Fibroblast of mammary gland (primary cell): ENCODE data around the gene WNT16.

ENCODE experiments used
- DNase-seq: peaks from one replicate; pipeline ENCODE4 v3.0.0-alpha.2; 2010; ENCODE audit warnings: low read depth
- H3K4me3 ChIP-seq: 2 replicates; pipeline ENCODE4 v1.5.1; 2011; ENCODE audit warnings: low read depth, mild to moderate bottlenecking, low read length, moderate library complexity; ENCODE audit not compliant: control insufficient read depth
- CTCF ChIP-seq: conservative IDR thresholded peaks from 2 replicates; pipeline ENCODE4 v1.5.1; 2011; ENCODE audit warnings: low read depth, low read length, inconsistent platforms; ENCODE audit not compliant: control insufficient read depth, insufficient read depth

WNT16 gene

GRCh38 chr7:121343302-121343701, 14.5 kb downstream of the WNT16 start:
- TF ChIP-seq CTCF = no peak
- H3K4me3 ChIP-seq = no peak overlapping the region
- peak; percentile 41 for DNase-seq

GRCh38 chr7:121344093-121344492, 15.3 kb downstream of the WNT16 start:
- peak; percentile 25 for DNase-seq
- no peak for TF ChIP-seq CTCF
- no peak overlapping the region for H3K4me3 ChIP-seq

- no peak for TF ChIP-seq CTCF
- no peak overlapping the region for H3K4me3 ChIP-seq
- no peak for DNase-seq
These were observed 15.7 kb downstream of the WNT16 start for GRCh38 chr7:121344497-121344896.

- no peak overlapping the region for H3K4me3 ChIP-seq
- DNase-seq = no peak
- TF ChIP-seq CTCF = peak; percentile 9
These were observed 22.9 kb downstream of the WNT16 start for GRCh38 chr7:121351682-121352081.

- H3K4me3 ChIP-seq = no peak overlapping the region
- no peak for TF ChIP-seq CTCF
- no peak for DNase-seq
These were observed 23.5 kb downstream of the WNT16 start for GRCh38 chr7:121352323-121352722.

- no peak for DNase-seq
- no peak overlapping the region for H3K4me3 ChIP-seq
- no peak for TF ChIP-seq CTCF
These were observed 26.8 kb downstream of the WNT16 start for GRCh38 chr7:121355574-121355973.

GRCh38 chr7:121360564-121360963, 31.8 kb downstream of the WNT16 start:
- DNase-seq = no peak
- TF ChIP-seq CTCF = no peak
- H3K4me3 ChIP-seq = no peak overlapping the region
